ENCODE results near the gene CD200.

- no peak for TF ChIP-seq CTCF (IDR thresholded peaks at IDR 0.05 in 4 of 5, conservative IDR thresholded peaks at IDR 0.05 in 1 of 5)
- TF ChIP-seq POLR2A (IDR thresholded peaks at IDR 0.05): no peak
These were observed 6.2 kb downstream of the CD200 start for GRCh38 chr3:112339134-112339533.

Measured in gastrocnemius medialis (tissue), 4 donors.